RPMI7951 (cell line): ENCODE measurements around the gene RDH5. TPM values are rescaled to one million over a fixed set of nuclear protein-coding genes. Genes with fewer than 3 reads are reported as not detected.
A peak's percentile ranks its signal among the peaks of the same experiment; 100 is the strongest.

Experiments used
- DNase-seq: peaks from one replicate; pipeline ENCODE4 v3.0.0-alpha.2; 2012; ENCODE audit warnings: low read depth
- total RNA-seq: library from RNA; depleted of rRNA; stranded (reverse); fragments of >200 nt; shearing (Covaris generic); gene quantifications from 2 replicates; pipeline ENCODE4 v1.2.3, GENCODE V29; 2014

RDH5 gene
- total RNA-seq, 1 experiment from 2014 or later = 6.0 TPM

DNA sequence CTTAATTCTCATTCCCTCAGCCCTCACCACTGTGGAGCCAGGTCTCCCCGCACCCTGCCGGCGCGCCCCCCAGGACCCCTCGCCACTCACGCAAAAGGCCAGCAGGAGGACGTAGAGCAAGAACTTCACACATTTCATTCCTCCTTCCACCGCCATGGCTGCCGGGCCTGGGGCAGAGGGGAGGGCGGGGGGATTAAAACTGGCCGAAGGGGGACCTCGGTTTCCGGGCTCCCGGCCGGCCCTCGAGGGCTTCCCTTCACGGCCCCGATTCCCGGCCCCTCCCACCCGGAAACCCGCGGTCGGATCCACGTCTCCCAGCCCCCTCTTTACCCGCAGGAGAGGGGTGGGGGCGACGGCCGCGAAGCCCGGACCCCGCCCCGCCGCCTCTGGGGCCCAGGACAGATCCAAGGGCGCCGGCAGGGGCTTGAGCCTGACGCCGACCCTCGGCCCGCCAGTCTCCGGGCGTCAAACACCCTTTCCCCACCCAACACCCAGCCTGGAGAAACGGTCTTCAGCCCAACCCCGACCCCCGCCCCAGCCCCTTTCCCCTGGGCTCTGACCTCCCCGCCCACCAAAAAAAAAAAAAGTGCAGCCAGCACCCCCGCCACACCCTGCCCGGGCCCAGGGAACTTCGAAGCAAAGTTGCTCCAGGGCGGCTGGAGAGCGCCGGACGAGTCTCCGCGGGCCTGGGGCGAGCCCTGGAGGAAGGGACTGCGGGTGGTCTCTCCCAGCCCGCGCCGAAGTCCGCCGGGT lies 8.2 kb downstream of the RDH5 start:
- peak; percentile 79 for DNase-seq

DNA sequence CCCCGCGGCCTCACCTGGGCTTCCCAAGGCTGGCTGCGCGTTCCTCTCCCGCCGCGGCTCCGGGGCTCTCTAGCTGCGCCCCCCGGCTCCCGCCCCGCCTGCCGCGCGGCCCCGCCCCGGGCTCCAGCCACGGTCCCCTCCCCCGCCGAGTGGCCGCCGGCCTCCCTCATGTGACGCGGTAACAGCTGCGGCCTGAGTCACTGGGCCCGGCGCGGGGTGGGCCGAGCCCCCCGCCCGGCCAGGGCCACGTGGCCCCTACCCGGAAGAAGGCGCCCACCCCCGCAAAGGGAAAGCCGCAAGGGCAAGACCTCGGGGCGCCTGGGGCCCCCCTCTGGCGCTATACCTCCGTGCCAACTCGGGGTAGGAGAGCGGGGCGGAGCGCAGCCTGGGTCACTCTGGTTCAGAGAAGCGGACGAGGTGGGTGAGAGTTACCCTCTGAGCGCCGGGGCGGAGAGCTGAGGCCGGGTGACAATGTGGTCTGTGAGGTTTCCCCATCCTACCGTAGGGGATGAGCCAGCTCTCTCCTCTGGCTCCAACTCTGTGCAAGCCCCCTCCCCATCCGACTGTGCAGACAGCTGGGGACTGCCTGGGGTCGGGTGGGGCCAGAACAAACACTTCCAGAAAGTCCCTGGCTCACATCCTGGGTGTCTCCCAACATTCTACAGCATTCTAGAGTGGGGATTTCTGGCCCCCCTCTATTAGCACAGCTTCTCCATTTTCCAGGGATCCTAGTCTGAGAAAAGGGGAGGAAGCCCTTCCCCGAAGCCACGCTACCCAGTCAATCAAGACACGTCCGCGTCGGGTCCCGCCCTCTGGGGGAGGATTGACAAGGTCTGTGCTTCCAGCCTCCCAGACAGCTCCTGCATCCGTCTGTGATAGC lies 9.0 kb downstream of the RDH5 start, which contains the start of gene CD63:
TSS of gene CD63 (minus strand) at position 71 of the 880 bp plus-strand sequence. CDS start 668 bp downstream, outside the sequence.
- DNase-seq = peak; percentile 93

GRCh38 chr12:55729819-55730818 lies 9.9 kb downstream of the RDH5 start:
- peak; percentile 71 for DNase-seq

DNA sequence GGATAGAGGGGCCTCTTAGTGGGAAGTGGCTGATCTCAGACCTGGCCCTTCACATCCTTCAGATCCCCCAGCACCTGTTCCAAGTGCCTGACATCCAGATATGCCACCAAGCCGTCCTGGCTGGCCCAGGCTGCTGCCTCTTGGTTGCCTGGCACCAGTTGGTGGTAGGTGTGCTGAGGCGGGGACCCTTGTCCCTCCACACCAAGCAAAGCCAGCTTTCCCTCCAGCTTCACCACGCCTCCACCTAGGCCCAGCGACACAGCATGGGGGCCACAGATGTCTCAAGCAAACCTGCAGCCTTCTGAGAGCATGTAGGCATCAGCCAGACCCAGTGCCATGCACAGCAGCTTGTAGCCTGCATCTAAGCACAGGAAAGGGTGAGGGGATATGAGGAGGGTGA lies 12.1 kb downstream of the RDH5 start:
- no peak for DNase-seq

GRCh38 chr12:55733021-55733555 lies 12.9 kb downstream of the RDH5 start:
- no peak for DNase-seq

DNA sequence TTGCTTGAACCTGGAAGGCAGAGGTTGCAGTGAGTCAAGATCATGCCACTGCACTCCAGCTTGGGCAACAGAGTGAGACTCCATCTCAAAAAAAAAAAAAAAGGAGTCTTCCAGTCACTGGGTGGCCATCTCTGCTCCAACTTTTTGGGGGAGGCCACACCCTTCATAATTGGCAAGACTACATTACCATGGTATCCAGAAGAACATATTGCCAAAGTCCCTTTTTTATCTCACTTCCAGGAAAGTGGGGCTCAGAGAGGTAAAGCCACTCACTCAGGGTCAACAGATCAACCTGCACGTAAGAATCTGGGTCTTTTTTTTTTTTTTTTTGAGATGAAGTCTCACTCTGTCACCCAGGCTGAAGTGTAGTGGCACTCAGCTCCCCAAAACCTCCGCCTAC lies 13.7 kb downstream of the RDH5 start:
- no peak for DNase-seq

GRCh38 chr12:55734595-55734994 lies 14.4 kb downstream of the RDH5 start:
- no peak for DNase-seq

DNA sequence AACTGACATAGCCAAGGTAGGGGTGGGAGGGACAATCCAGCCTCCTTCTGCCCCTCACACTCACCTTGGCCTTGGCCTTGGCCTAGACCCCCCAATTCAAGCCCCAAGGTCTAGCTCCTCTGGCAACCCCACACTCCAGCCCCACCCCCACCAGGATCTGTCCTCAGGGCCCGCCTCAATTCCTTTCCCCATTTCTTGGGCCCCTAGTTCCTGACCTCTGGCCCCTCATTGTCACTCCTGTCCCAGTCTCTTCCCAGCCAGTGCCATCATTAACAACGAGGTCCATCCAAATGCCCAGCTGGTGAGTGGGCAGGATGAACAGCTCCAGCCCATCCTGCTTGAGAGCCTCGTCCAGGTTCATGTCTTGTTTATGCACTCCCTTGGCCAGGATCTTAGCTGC lies 15.9 kb downstream of the RDH5 start:
- DNase-seq = no peak

DNA sequence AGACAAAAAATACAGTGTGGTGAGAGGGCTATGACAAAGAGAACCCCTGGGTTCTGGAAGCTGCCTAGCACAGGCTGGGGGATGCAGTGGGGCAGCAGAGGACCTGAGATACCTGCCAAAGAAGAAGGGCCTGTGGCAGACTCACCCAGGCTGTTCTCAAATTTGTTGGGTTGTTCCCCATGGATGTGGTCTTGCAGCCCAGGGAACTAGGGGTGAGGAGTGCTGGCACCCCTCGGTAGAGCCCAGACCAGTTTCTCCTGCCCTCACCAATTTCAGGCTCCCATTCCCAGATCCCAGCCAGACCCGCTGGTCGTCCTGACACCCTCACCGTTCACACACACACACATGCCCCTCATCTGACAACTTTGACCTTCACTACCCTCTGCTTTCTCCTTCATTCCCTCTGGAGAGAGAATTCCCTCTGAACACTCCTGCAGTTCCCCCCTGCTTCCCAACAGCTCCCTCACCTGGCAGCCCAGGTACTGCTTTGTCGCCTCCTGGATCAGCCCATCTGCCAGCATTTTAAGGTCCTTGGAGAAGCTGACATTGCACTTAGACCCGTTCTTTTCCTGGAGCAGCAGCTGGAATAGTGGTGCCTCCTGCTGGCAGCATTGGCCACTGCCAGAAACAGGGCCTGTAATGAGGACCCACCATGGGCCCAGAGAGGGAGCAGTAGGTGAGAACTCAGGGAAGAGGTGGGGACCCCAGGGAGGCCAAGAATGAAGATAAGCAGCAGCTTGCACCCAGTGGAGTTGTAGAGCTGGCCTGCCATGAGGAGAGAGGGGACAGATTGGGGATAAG lies 16.8 kb downstream of the RDH5 start:
- DNase-seq = peak; percentile 69

GRCh38 chr12:55737581-55738122 lies 17.5 kb downstream of the RDH5 start:
- no peak for DNase-seq

DNA sequence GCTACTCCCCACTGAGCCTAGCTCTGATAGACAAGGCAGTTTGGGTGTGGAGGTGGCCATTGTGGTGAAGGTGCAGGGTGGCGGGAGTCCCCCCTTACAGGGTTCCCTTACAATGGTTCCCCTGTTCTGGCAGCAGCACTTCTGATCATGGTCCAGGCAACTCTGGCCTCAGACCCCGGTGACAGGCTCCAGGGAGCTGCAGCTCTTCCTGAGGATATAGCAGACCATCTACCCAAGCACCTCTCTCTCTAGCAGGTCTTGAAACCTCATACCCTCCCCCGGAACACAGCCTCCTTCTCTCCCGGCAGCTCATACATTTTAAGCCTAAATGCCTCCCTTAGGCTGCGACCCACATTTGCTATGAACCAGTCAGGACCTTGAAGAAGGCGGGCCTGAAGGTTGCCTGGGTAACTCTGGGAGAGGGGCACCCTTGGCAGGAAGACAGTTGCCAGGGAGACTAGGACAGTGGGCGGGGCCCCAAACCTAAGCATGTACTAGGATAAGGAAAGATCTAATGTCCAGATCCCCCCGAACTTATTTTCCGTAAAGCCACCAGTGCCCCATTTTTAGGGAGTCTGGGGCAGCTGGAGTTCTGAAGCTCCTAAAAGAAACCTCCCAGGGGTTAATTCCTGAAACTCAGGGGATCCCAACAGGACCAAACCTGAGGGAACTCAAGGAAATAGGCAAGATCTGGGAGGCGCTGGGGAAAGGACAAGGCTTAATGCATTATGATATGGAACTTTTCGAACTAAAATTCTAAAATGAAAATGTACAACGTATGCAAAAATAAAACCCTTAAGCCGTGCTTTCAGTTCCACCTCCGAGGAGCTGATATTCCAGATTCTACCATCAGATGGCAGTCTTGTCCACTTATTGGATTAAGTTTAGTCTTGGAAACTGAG lies 18.2 kb downstream of the RDH5 start:
- DNase-seq = peak; percentile 87

DNA sequence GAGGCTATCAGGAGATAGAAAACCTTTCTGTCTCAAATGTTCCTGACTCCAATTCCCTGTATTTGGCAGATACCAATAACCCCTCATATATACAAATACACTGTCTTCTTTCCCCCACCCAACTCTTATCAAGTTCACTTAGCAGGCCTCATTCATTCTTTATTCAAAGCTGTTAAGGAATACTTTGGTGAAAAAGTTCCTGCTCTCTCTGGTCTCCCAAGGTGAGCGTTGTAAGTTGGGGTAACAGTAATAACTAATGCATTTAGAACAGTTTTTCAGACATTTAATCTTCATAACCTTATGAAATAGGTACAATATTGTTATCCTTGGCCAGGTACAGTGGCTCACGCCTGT lies 18.8 kb downstream of the RDH5 start:
- no peak for DNase-seq

DNA sequence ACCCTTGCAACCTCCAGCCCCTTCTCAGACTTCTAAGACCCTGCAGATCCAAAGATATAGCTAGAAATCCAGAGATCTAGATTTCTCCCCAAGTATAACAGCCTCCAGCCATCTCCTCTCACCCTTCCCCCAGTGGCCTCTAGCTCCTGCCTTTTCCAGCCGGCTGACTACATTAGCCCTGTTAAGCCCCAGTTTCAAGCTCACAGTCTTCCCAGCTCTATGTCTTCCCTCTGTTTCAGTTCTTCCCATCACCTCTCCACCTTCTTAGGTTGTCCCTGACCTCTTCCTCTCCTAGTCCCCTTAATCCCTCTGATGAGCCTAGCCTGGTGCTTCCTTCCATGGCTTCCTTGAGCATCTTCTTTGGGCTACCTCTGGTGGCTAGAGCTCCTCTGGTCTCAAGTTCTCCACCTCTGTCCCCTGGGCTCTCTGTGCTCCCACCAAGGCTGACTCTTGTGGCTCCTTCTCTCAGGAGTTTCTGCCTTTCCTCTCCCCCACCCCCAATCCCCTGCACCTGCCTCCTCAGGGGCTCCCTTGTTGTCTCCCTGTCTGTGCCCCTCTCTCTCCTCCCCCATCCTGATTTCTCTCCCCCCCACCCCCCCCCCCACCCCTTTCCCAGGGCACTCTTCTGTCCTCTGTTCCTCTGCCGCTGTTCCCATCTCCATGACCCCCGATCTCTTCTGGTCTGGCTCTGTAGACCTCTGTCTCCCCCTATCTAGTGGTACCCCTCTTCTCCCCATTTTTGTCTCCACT lies 21.9 kb downstream of the RDH5 start:
- no peak for DNase-seq

GRCh38 chr12:55742719-55743405 lies 22.7 kb downstream of the RDH5 start, which contains the start of gene GDF11:
TSS of gene GDF11 (plus strand) at chr12:55743122. CDS start at chr12:55743317, 195 bp downstream.
- DNase-seq = peak; percentile 71

DNA sequence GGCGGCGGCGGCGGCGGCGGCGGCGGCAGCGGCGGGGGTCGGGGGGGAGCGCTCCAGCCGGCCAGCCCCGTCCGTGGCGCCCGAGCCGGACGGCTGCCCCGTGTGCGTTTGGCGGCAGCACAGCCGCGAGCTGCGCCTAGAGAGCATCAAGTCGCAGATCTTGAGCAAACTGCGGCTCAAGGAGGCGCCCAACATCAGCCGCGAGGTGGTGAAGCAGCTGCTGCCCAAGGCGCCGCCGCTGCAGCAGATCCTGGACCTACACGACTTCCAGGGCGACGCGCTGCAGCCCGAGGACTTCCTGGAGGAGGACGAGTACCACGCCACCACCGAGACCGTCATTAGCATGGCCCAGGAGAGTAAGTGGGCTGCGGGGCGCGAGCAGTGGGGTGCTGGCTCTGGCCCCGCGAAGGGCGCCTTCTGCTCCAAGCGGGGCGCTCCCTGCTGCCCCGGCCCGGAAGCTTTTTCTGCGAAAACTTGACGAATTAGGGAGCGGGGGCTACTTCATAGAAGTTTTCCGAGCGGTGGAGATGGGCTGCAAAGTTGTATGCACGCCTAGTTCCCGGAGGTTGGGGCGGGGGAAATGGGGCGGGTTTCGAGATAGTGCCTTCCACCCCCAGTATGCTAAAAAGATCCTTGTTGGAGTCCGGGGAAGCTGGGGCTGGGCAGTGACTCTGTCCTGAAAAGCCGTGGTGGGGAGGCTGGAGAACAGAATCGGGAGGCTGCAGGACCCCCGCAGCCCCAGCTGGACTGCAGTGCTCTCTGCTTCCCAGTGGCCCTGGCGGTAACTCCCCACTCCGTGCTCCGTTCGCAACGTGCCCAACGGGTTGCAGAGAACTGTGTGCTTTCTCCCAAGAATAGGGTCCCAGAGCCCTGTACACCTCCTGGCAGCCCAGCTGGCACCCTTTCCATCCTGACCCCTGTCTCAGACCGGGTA lies 23.5 kb downstream of the RDH5 start:
- peak; percentile 62 for DNase-seq

DNA sequence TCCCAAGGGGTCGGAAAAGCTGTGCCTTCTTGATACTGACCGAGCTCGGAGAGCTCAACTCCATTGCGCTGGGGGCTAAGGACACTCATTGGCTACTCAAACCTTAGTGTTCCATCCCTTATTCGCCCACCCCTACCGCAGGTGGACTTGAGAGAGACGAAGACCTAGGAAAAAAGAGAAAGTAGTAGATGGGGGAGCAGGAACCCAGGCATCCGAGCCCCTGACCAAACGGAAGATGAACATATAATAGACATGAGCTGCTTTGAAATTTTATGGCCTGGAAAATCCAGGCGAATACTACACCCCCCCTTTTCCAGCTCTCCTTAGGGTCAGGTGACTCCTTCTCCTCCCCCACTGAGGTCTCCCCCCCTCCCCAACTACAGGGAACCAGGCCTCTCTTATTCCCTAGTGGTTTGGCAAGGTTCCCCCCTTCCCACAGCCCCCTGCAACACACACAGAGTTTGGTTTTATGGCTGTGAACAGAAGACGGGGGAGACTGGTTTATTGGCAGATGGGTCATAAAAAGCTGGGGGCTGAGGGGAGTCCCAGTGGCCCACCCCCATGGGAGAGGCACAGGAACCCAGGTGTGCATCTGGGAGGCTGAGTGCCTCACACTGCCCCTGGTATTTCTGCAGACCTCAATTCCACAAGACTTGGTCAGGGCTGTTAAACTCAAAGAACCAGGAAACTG lies 24.3 kb downstream of the RDH5 start:
- DNase-seq = no peak
